Parathyroid adenoma (tissue), 2 donors: ENCODE results near the gene MPIG6B.

Experiments
- H2AFZ ChIP-seq: fragments of 300-600 bp; sonication (generic); one replicate; pipeline ENCODE4 v1.7.0; 2017; ENCODE audit warnings: antibody characterized with exemption, mild to moderate bottlenecking
- H3K27ac ChIP-seq: fragments of 300-600 bp; sonication (generic); one replicate; pipeline ENCODE4 v1.7.0; 2017
- H3K27me3 ChIP-seq: fragments of 300-600 bp; sonication (generic); one replicate; pipeline ENCODE4 v1.7.0; 2017; ENCODE audit warnings: low read length; ENCODE audit not compliant: control insufficient read depth, insufficient read depth
- H3K36me3 ChIP-seq: fragments of 300-600 bp; sonication (generic); one replicate; pipeline ENCODE4 v1.7.0; 2017; ENCODE audit warnings: low read length; ENCODE audit not compliant: control insufficient read depth, insufficient read depth
- H3K4me1 ChIP-seq: fragments of 300-600 bp; sonication (generic); one replicate; pipeline ENCODE4 v1.7.0; 2017; ENCODE audit warnings: control low read depth
- H3K4me2 ChIP-seq: fragments of 300-600 bp; sonication (generic); one replicate; pipeline ENCODE4 v1.7.0; 2017; ENCODE audit warnings: low read length
- H3K4me3 ChIP-seq: fragments of 300-600 bp; sonication (generic); one replicate; pipeline ENCODE4 v1.7.0; 2017; ENCODE audit warnings: low read depth, low read length
- H3K79me2 ChIP-seq: fragments of 300-600 bp; sonication (generic); one replicate; pipeline ENCODE4 v1.7.0; 2017; ENCODE audit warnings: control low read depth
- H3K9ac ChIP-seq: fragments of 300-600 bp; sonication (generic); one replicate; pipeline ENCODE4 v1.7.0; 2017; ENCODE audit warnings: mild to moderate bottlenecking
- H3K9me3 ChIP-seq: fragments of 300-600 bp; sonication (generic); one replicate; pipeline ENCODE4 v1.7.0; 2017; ENCODE audit warnings: low read length; ENCODE audit not compliant: control insufficient read depth
- TF ChIP-seq, protein P1 (sequence below): fragments of 300-600 bp; sonication (generic); IDR thresholded peaks from one replicate; pipeline ENCODE4 v1.7.0; 2017; ENCODE audit warnings: antibody characterized with exemption, mild to moderate bottlenecking
- donor health status: primary hyperparathyroidism.

MPIG6B gene

DNA sequence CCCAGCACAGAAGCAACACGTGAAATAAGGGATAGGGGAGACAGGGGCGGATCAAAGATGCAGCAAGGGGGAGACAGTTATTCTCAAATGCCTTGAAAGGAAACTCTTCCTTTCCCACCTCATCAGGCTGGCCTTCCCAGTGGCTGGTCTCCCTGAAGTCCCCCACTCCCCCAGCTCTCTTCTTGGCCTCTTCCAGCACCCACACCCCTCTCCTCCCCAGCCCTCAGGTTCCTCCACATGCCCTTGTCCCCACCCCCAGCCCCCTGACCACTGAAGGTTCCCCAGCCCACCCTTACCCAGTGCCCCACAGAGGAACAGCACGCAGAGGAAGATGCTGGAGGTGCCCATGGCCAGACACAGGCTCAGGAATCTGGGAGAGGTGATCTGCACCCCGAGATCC is 9.7 kb upstream of the MPIG6B start:
- Histone ChIP-seq H3K4me1 (peaks cover 9% of the 10 kb centered on the region), H3K27me3 (no peaks in the 10 kb centered on the region), H2AFZ (no peak overlapping the region), H3K36me3 (no peaks in the 10 kb centered on the region), H3K9ac (no peak overlapping the region), H3K27ac (no peak overlapping the region), H3K79me2 (no peaks in the 10 kb centered on the region), H3K9me3 (no peaks in the 10 kb centered on the region), H3K4me3 (no peak overlapping the region), H3K4me2 (no peak overlapping the region)
- TF ChIP-seq, protein P1, sequence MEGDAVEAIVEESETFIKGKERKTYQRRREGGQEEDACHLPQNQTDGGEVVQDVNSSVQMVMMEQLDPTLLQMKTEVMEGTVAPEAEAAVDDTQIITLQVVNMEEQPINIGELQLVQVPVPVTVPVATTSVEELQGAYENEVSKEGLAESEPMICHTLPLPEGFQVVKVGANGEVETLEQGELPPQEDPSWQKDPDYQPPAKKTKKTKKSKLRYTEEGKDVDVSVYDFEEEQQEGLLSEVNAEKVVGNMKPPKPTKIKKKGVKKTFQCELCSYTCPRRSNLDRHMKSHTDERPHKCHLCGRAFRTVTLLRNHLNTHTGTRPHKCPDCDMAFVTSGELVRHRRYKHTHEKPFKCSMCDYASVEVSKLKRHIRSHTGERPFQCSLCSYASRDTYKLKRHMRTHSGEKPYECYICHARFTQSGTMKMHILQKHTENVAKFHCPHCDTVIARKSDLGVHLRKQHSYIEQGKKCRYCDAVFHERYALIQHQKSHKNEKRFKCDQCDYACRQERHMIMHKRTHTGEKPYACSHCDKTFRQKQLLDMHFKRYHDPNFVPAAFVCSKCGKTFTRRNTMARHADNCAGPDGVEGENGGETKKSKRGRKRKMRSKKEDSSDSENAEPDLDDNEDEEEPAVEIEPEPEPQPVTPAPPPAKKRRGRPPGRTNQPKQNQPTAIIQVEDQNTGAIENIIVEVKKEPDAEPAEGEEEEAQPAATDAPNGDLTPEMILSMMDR: no peak

DNA sequence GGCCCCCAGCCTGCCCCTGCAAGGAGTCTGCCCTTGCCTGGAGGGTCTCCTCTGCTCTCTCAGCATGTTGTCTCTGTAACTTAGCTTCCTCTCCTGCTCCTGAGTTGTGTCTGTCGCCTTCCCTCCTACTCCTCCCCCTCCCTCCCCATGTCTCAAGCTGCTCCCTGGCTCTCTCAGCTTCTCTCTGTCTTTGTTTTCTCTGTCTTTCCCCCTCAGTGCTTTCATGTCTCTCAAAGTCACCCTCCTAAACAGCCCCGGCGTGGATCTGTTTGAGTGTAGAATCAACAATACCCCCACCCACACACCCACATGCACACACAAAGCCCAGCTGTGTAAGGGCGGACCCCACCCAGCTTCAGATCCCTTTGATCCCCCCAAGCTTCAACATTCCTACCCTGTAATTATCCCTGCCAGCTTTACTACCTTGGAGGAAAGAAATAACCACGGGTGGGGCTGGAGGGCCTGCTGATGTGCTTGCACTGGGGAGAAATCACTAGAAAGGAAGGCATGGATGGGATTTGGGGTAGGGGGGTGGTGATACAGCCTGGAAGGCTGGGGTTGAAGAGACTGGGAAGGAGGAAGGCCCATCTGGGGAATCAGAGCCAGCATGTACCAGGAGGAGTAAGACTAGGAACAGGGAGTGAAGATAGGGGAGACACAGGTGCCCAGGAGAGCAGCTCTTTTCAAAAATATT is 9.0 kb upstream of the MPIG6B start:
- H3K9me3 ChIP-seq: no peaks in the 10 kb centered on the region
- H3K9ac ChIP-seq: no peak overlapping the region
- H3K27me3 ChIP-seq: no peaks in the 10 kb centered on the region
- no peak overlapping the region for H3K27ac ChIP-seq
- H3K4me3 ChIP-seq: no peak overlapping the region
- no peaks in the 10 kb centered on the region for H3K79me2 ChIP-seq
- H3K4me1 ChIP-seq: peaks cover 14% of the 10 kb centered on the region
- TF ChIP-seq, protein P1: no peak
- no peaks in the 10 kb centered on the region for H3K36me3 ChIP-seq
- no peak overlapping the region for H3K4me2 ChIP-seq
- peak overlapping the region; percentile 16 for H2AFZ ChIP-seq

DNA sequence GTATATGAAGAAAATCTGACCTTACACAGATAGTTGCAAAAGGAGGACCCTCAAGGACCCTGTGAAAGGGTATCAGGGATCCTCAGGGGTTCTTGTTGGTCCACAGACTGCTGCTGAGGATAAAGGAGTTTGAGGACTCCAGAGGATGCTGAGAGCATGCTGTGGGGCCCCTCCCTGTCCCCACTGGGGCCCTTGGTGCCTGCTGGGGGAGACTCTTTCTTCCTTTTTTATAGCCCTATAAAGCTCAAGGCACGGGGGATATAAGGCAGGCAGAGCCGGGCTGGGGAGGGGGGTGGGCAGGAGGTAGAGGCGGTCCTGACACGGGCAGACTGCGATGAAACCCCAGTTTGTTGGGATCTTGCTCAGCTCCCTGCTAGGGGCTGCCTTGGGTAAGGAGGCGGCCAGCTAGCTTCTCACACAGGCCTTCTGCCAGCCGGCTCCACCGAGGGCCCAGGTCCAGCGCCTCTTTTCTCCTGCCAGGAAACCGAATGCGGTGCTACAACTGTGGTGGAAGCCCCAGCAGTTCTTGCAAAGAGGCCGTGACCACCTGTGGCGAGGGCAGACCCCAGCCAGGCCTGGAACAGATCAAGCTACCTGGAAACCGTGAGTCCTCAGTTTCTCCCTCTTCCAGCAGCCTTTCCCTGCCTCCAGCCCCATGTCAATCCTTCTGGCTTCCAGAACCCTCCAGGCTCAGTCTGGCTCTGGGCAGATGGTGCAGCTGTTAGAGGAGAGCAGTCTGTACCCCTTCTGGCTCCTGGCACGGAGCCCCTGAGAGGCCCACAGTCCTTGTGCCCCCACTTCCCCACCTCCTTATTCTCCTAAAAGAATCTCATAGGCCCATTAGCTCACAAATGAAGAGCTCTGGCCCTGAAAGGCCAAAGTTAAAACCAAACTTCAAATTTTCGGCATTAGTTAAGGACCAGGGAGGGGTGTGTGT is 7.9 kb upstream of the MPIG6B start, which contains the start of gene LY6G6D:
LY6G6D (plus strand) TSS at position 327 of the 937 bp plus-strand sequence; CDS start at position 335, 8 bp downstream.
- no peaks in the 10 kb centered on the region for H3K27me3 ChIP-seq
- no peak within 1 kb of the TSS for H3K27ac ChIP-seq
- H3K4me2 ChIP-seq: no peak within 1 kb of the TSS
- H3K79me2 ChIP-seq: no peaks in the 10 kb centered on the region
- H3K4me3 ChIP-seq: no peak within 1 kb of the TSS
- no peaks in the 10 kb centered on the region for H3K36me3 ChIP-seq
- peak within 1 kb of the TSS; percentile 16 for H2AFZ ChIP-seq
- no peak within 1 kb of the TSS for H3K9ac ChIP-seq
- H3K4me1 ChIP-seq: peaks cover 14% of the 10 kb centered on the region
- TF ChIP-seq, protein P1: no peak
- no peaks in the 10 kb centered on the region for H3K9me3 ChIP-seq

DNA sequence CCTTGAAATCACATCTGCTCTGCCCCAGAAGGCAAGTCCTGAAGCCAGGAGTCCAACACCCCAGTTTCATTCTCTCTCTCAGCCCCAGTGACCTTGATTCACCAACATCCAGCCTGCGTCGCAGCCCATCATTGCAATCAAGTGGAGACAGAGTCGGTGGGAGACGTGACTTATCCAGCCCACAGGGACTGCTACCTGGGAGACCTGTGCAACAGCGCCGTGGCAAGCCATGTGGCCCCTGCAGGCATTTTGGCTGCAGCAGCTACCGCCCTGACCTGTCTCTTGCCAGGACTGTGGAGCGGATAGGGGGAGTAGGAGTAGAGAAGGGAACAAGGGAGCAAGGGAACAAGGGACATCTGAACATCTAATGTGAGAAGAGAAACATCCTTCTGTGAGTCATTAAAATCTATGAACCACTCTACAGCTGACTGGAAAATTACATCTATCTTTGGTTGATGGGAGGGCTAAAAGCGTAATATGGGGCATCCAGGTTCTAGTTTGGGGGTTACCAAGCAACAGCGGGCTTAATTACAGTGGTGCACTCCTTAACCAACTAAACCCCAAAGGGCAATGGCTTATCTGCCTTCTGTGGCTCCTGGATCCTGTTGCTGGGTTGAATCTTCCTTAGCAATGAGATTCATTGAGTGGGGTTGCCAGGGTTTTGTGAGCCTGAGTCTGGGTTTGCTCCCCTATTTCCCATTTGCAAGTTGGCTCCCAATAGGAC is 5.5 kb upstream of the MPIG6B start:
- Histone ChIP-seq H3K4me1 (peaks cover 14% of the 10 kb centered on the region), H3K4me2 (peak overlapping the region; percentile 45), H3K79me2 (no peaks in the 10 kb centered on the region), H3K4me3 (no peak overlapping the region), H2AFZ (peak overlapping the region; percentile 3), H3K27ac (peak overlapping the region; percentile 15), H3K9me3 (no peaks in the 10 kb centered on the region), H3K9ac (no peak overlapping the region), H3K27me3 (no peaks in the 10 kb centered on the region), H3K36me3 (no peaks in the 10 kb centered on the region)
- TF ChIP-seq, protein P1: peak; percentile 29
